ENCODE data around the gene RABL2A.
"Not testable (repeated sequence)": the region's sequence is repeated elsewhere in the genome, so short reads cannot be mapped to it uniquely, and the experiment has no call there.

The RABL2A gene

GRCh38 chr2:113677330-113677729 is 50.3 kb downstream of the RABL2A start:
- in situ Hi-C loops (cut with MboI; ENCODE audit: low sequenced_read_pairs) = no loop called here

- in situ Hi-C loops (cut with MboI; ENCODE audit: low sequenced_read_pairs) = no loop called here
Measured at GRCh38 chr2:113679457-113679856, 52.4 kb downstream of the RABL2A start.

- in situ Hi-C loops (cut with MboI; ENCODE audit: low sequenced_read_pairs) = no loop called here
Measured at GRCh38 chr2:113685471-113685870, 58.4 kb downstream of the RABL2A start.

GRCh38 chr2:113686537-113686936 is 59.5 kb downstream of the RABL2A start:
- in situ Hi-C loops (cut with MboI; ENCODE audit: low sequenced_read_pairs) = no loop called here

- in situ Hi-C loops (cut with MboI; ENCODE audit: low sequenced_read_pairs) = not testable (repeated sequence)
Measured at GRCh38 chr2:113690871-113691270, 63.8 kb downstream of the RABL2A start.
